PFSK-1 (cell line): ENCODE results near the gene SKIL.

Source experiments
- FOXP2 ChIP-seq: optimal IDR thresholded peaks from 2 replicates; pipeline ENCODE3; 2011; ENCODE audit warnings: borderline replicate concordance, control low read depth, inconsistent platforms; ENCODE audit not compliant: insufficient read depth; ENCODE audit errors: extremely low read length, extremely low read depth
- POLR2AphosphoS5 ChIP-seq: IDR thresholded peaks from 2 replicates; pipeline ENCODE4 v1.6.1; 2012; ENCODE audit warnings: low read depth, mild to moderate bottlenecking, control low read depth, low read length, moderate library complexity
- SIN3A ChIP-seq: IDR thresholded peaks from 2 replicates; pipeline ENCODE4 v1.6.1; 2012; ENCODE audit warnings: mild to moderate bottlenecking, low read length, moderate library complexity, borderline replicate concordance; ENCODE audit not compliant: insufficient read depth
- TAF1 ChIP-seq: IDR thresholded peaks from 2 replicates; pipeline ENCODE4 v1.6.1; 2012; ENCODE audit warnings: low read length, control low read depth, borderline replicate concordance; ENCODE audit not compliant: insufficient read depth
- TF ChIP-seq, protein P1 (sequence below), 2 experiments: IDR thresholded peaks; 2 replicates each; pipeline versions ENCODE4 v1.6.1 to v1.8.0; 2011 to 2012; ENCODE audit warnings: low read depth in 2 of 2, low read length in 2 of 2, control low read depth in 1 of 2, inconsistent platforms in 1 of 2, mild to moderate bottlenecking in 1 of 2, moderate library complexity in 1 of 2; ENCODE audit not compliant: insufficient read depth in 1 of 2

The SKIL gene

DNA sequence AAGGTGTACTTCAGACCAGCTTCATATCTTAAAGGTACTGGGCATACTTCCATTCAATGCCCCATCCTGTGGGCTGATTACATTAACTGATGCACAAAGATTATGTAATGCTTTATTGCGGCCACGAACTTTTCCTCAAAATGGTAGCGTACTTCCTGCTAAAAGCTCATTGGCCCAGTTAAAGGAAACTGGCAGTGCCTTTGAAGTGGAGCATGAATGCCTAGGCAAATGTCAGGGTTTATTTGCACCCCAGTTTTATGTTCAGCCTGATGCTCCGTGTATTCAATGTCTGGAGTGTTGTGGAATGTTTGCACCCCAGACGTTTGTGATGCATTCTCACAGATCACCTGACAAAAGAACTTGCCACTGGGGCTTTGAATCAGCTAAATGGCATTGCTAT is 3.4 kb downstream of the SKIL start:
- TF ChIP-seq SIN3A, result no peak
- no peak for TF ChIP-seq TAF1
- no peak for TF ChIP-seq FOXP2
- TF ChIP-seq, protein P1, sequence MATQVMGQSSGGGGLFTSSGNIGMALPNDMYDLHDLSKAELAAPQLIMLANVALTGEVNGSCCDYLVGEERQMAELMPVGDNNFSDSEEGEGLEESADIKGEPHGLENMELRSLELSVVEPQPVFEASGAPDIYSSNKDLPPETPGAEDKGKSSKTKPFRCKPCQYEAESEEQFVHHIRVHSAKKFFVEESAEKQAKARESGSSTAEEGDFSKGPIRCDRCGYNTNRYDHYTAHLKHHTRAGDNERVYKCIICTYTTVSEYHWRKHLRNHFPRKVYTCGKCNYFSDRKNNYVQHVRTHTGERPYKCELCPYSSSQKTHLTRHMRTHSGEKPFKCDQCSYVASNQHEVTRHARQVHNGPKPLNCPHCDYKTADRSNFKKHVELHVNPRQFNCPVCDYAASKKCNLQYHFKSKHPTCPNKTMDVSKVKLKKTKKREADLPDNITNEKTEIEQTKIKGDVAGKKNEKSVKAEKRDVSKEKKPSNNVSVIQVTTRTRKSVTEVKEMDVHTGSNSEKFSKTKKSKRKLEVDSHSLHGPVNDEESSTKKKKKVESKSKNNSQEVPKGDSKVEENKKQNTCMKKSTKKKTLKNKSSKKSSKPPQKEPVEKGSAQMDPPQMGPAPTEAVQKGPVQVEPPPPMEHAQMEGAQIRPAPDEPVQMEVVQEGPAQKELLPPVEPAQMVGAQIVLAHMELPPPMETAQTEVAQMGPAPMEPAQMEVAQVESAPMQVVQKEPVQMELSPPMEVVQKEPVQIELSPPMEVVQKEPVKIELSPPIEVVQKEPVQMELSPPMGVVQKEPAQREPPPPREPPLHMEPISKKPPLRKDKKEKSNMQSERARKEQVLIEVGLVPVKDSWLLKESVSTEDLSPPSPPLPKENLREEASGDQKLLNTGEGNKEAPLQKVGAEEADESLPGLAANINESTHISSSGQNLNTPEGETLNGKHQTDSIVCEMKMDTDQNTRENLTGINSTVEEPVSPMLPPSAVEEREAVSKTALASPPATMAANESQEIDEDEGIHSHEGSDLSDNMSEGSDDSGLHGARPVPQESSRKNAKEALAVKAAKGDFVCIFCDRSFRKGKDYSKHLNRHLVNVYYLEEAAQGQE (IDR thresholded peaks at IDR 0.05; ENCODE audit: insufficient read depth in 1 of 2, low read depth in 2 of 2, low read length in 2 of 2), result no peak
- TF ChIP-seq POLR2AphosphoS5, result no peak

DNA sequence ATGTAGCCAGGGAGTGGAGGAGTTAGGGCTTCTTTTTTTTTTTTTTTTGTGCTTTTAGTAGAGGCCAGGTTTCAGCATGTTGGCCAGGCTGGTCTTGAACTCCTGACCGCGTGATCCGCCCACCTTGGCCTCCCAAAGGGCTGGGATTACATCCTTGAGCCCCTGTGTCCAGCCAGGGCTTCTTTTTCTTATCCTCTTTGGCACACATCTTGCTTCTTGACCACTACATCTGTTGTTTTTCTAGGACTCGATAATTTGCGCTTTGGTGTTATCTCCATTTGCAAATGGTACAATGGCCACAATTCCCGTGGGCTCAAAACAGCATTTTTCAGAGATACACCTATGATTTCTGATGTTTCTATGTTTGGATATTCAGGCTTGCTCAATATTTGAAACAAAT is 4.2 kb downstream of the SKIL start:
- TF ChIP-seq TAF1, result no peak
- no peak for TF ChIP-seq SIN3A
- TF ChIP-seq, protein P1 (IDR thresholded peaks at IDR 0.05; ENCODE audit: insufficient read depth in 1 of 2, low read depth in 2 of 2, low read length in 2 of 2), result no peak
- TF ChIP-seq POLR2AphosphoS5, result no peak
- TF ChIP-seq FOXP2, result no peak

DNA sequence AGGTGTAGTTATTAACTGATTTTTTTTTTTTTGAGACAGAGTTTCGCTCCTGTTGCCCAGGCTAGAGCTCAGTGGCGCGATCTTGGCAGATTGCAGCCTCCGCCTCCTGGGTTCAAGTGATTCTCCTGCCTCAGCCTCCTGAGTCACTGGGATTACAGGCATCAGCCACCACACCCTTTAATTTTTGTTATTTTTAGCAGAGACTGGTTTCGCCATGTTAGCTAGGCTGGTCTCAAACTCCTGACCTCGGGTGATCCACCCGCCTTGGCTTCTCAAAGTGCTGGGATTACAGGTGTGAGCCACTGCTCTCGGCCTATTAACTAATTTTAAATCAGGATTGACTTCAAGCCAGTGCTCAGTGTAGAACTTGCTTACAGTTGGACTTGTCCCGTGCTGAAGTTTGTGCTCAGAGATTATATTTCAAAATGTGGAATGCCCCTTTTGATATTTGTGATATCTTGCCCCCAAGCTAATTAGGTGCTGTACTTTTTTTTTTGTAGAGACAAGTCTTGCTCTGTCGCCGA is 6.0 kb downstream of the SKIL start:
- TF ChIP-seq, protein P1 (IDR thresholded peaks at IDR 0.05; ENCODE audit: insufficient read depth in 1 of 2, low read depth in 2 of 2, low read length in 2 of 2), result no peak
- TF ChIP-seq TAF1 (no peak), FOXP2 (no peak), POLR2AphosphoS5 (no peak), SIN3A (no peak)

DNA sequence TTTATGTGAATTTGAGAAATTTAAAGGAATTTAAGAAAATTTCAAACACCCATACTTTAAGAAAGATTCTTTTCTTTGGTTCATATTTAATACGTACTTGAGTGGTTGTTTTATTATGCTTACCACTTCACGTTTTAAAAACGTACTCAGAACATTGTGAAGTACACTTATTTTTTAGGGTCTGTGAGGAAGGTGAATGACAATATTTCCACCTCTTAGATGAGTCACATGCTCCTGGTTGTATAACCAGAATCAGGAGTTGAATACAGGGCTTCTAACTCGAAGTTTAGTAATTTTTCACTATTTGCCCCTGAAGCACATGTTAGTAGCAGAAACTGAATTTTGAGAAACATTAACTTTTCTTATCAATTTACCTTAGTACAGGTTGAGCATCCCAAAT is 7.5 kb downstream of the SKIL start:
- TF ChIP-seq TAF1, result no peak
- TF ChIP-seq, protein P1 (IDR thresholded peaks at IDR 0.05; ENCODE audit: insufficient read depth in 1 of 2, low read depth in 2 of 2, low read length in 2 of 2), result no peak
- TF ChIP-seq FOXP2, result no peak
- no peak for TF ChIP-seq POLR2AphosphoS5
- TF ChIP-seq SIN3A, result no peak

DNA sequence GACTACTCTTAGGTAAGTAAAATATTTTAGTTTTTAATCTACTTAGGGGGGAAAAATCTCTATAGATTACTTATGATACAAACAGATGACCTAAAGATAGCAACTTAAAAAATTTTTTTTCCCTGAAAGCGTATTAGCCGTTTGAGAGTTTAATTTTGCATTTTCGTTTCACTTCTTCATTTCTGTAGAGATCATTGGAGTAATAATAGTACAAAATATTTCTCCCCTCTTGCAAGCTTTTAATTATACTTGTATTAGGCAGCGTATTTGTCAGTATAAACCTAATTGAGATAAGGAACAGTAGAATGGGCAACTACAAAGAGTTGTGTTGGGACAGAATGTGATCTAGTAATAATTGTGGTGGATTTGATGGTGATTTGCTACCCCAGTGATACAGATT is 10.3 kb downstream of the SKIL start:
- TF ChIP-seq, protein P1 (IDR thresholded peaks at IDR 0.05; ENCODE audit: insufficient read depth in 1 of 2, low read depth in 2 of 2, low read length in 2 of 2), result no peak
- TF ChIP-seq TAF1, result no peak
- TF ChIP-seq FOXP2, result no peak
- TF ChIP-seq SIN3A, result no peak
- no peak for TF ChIP-seq POLR2AphosphoS5
